DND-41 (cell line): Measurements from ENCODE around the gene DAGLA.
"Not testable (repeated sequence)": the region's sequence is repeated elsewhere in the genome, so short reads cannot be mapped to it uniquely, and the experiment has no call there.

Experiments used
- ATAC-seq: fragments of 200-7000 bp; cut with Tn5 transposase; 3 replicates; pipeline ENCODE4 v1.9.1; 2021; ENCODE audit warnings: low read depth; ENCODE audit not compliant: insufficient read depth
- DNase-seq: peaks from one replicate; pipeline ENCODE4 v3.0.0-alpha.2; 2020
- H2AFZ ChIP-seq: 2 replicates; pipeline ENCODE4 v1.6.0; 2012; ENCODE audit warnings: low read depth, low read length
- H3K27ac ChIP-seq: 2 replicates; pipeline ENCODE4 v1.5.1; 2012; ENCODE audit warnings: low read length, inconsistent platforms
- H3K27me3 ChIP-seq: fragments of 200-600 bp; sonication (generic); 2 replicates; pipeline ENCODE4 v1.6.0; 2012; ENCODE audit warnings: low read length, mild to moderate bottlenecking, inconsistent platforms; ENCODE audit not compliant: insufficient read depth, poor library complexity
- H3K36me3 ChIP-seq: 2 replicates; pipeline ENCODE4 v1.5.1; 2012; ENCODE audit warnings: low read length, inconsistent platforms; ENCODE audit not compliant: insufficient read depth
- H3K4me1 ChIP-seq: 2 replicates; pipeline ENCODE4 v1.5.1; 2012; ENCODE audit warnings: mild to moderate bottlenecking, low read length; ENCODE audit not compliant: insufficient read depth
- H3K4me2 ChIP-seq: 2 replicates; pipeline ENCODE4 v1.6.0; 2012; ENCODE audit warnings: mild to moderate bottlenecking, moderate library complexity, low read length, inconsistent platforms; ENCODE audit not compliant: insufficient read depth
- H3K4me3 ChIP-seq, 2 experiments: fragments of 200-600 bp in 1 of 2; shearing (Covaris generic) in 1 of 2; 2 replicates each; pipeline ENCODE4 v1.5.1; 2012 to 2016; ENCODE audit warnings: inconsistent platforms in 2 of 2, low read length in 2 of 2, mild to moderate bottlenecking in 2 of 2, low read depth in 1 of 2, moderate library complexity in 1 of 2
- H3K79me2 ChIP-seq: 2 replicates; pipeline ENCODE4 v1.6.0; 2012; ENCODE audit warnings: low read length, inconsistent platforms; ENCODE audit not compliant: insufficient read depth
- H3K9ac ChIP-seq: 2 replicates; pipeline ENCODE4 v1.6.0; 2012; ENCODE audit warnings: low read depth, mild to moderate bottlenecking, inconsistent platforms, low read length, moderate library complexity
- H3K9me3 ChIP-seq: 2 replicates; pipeline ENCODE4 v1.5.1; 2012; ENCODE audit warnings: low read length, moderate library complexity, mild to moderate bottlenecking, inconsistent platforms; ENCODE audit not compliant: insufficient read depth, severe bottlenecking
- H4K20me1 ChIP-seq: 2 replicates; pipeline ENCODE4 v1.6.0; 2012; ENCODE audit warnings: low read length; ENCODE audit not compliant: insufficient read depth
- EZH2 ChIP-seq: IDR thresholded peaks from 3 replicates; pipeline ENCODE4 v1.6.1; 2012; ENCODE audit warnings: borderline replicate concordance, low read depth, mild to moderate bottlenecking, moderate library complexity, low read length, inconsistent platforms; ENCODE audit not compliant: severe bottlenecking
- TF ChIP-seq, protein P1 (sequence below): IDR thresholded peaks from 2 replicates; pipeline ENCODE4 v1.5.1; 2012; ENCODE audit warnings: borderline replicate concordance, low read length, moderate library complexity, mild to moderate bottlenecking; ENCODE audit not compliant: poor library complexity, severe bottlenecking; ENCODE audit errors: extremely low read depth

DAGLA gene

DNA sequence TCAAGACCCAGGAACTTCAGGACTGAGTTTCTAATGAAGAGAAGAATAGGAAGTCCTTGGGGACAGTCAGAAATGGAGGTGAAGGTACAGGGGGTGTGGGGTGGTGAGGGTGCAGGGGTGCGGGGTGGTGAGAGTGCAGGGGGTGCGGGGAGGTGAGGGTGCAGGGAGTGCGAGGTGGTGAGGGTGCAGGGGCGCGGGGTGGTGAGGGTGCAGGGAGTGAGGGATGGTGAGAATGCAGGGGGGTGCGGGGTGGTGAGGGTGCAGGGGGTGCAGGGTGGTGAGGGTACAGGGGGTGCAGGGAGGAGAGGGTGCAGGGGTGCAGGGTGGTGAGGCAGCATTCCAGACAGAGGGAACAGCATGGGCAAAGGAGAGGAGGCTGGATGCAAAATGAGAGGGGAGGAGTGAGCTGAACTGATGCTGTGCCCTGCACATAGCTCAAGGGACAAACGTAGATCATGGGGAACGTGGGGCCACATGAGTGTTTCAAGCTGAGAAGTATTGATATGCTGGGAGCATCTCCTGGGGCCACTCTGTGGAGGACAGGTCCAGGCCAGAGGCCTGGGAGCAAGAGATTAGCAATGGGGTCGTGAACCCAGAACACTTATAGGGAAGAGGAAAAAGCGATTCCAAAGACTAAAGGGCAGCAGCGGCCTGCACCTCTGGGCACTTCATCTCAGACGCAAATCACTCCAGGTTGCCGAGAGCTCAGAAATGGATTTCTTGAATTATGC lies 23.7 kb upstream of the DAGLA start:
- no peak overlapping the region for H3K4me2 ChIP-seq
- no peak overlapping the region for H2AFZ ChIP-seq
- H3K36me3 ChIP-seq: no peaks in the 10 kb centered on the region
- TF ChIP-seq, protein P1, sequence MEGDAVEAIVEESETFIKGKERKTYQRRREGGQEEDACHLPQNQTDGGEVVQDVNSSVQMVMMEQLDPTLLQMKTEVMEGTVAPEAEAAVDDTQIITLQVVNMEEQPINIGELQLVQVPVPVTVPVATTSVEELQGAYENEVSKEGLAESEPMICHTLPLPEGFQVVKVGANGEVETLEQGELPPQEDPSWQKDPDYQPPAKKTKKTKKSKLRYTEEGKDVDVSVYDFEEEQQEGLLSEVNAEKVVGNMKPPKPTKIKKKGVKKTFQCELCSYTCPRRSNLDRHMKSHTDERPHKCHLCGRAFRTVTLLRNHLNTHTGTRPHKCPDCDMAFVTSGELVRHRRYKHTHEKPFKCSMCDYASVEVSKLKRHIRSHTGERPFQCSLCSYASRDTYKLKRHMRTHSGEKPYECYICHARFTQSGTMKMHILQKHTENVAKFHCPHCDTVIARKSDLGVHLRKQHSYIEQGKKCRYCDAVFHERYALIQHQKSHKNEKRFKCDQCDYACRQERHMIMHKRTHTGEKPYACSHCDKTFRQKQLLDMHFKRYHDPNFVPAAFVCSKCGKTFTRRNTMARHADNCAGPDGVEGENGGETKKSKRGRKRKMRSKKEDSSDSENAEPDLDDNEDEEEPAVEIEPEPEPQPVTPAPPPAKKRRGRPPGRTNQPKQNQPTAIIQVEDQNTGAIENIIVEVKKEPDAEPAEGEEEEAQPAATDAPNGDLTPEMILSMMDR: no peak
- no peak for TF ChIP-seq EZH2
- H3K4me1 ChIP-seq: no peaks in the 10 kb centered on the region
- no peaks in the 10 kb centered on the region for H4K20me1 ChIP-seq
- no peaks in the 10 kb centered on the region for H3K79me2 ChIP-seq
- DNase-seq: no peak
- no peaks in the 10 kb centered on the region for H3K9me3 ChIP-seq
- no peak for ATAC-seq
- H3K4me3 ChIP-seq: no peak overlapping the region
- H3K9ac ChIP-seq: no peak overlapping the region
- no peak overlapping the region for H3K27ac ChIP-seq
- H3K27me3 ChIP-seq: no peaks in the 10 kb centered on the region

DNA sequence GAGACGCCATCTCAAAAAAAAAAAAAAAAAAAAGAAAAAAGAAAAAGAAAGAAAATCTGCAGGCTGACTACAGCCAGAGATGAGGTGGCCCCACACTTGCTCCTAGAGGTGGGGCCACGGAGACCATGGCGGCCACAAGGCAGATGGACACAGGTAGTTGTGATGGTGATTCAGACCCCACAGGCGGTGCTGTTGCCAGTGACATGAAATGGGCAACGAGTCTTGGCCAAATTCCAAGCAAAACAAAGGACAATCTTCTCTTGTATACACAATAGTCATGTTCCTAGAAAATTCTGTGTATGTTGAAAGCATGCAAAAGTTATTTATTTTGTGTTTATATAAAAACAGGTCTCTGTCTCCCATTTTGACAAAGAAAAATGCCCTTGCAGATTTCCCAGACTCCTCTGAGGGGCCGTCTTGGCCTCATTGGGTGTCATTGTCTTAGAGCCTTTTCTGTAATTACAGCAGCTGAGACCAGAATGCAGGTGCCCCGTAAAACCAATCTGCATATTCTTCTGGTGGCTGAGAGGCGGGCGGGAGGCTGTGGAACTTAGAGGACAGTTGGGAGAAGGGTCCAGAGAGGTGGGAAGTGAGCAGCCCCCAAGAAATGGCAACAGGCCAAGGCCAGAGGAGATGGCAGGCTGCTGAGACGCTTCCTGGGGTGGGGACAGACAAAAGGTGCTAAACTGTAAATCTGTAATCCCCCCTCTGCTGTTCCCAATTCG lies 22.5 kb upstream of the DAGLA start:
- Histone ChIP-seq H4K20me1 (no peaks in the 10 kb centered on the region), H3K4me1 (no peaks in the 10 kb centered on the region), H3K4me3 (no peak overlapping the region), H3K9me3 (no peaks in the 10 kb centered on the region), H3K27me3 (no peaks in the 10 kb centered on the region), H3K27ac (no peak overlapping the region), H2AFZ (no peak overlapping the region), H3K79me2 (no peaks in the 10 kb centered on the region), H3K36me3 (no peaks in the 10 kb centered on the region), H3K9ac (no peak overlapping the region), H3K4me2 (no peak overlapping the region)
- ATAC-seq (no peak), DNase-seq (no peak)
- TF ChIP-seq EZH2: no peak

DNA sequence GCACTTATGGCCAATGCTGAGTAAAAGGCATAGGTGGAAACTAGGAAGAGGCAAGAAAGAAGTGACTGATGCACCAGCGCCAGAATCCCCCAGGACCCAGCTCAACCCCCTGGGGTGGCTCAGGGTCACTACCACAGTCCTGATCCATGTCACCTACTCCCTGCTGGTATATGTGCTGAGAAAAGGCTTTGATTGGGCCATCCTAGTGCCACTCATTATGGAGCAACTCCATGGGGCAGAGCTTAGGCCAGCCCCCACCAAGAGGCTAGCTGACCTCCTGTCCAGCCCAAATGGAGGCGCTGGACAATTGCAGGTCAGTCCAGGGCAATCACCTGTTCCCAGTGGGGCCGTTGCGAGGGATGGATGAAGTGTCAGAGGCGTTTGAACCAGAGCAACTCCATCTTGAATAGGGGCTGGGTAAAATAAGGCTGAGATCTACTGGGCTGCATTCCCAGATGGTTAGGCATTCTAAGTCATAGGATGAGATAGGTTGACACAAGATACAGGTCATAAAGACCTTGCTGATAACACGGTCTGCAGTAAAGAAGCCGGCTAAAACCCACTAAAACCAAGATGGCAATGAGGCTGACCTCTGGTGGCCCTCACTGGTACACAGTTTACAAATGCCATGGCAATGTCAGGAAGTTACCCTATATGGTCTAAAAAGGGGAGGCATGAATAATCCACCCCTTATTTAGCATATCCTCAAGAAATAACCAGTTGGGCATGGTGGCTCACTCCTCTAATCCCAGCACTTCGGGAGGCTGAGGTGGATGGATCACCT lies 20.6 kb upstream of the DAGLA start:
- H3K9ac ChIP-seq: no peak overlapping the region
- TF ChIP-seq, protein P1: no peak
- TF ChIP-seq EZH2: no peak
- no peaks in the 10 kb centered on the region for H3K4me1 ChIP-seq
- H3K9me3 ChIP-seq: no peaks in the 10 kb centered on the region
- no peaks in the 10 kb centered on the region for H3K36me3 ChIP-seq
- H3K4me2 ChIP-seq: no peak overlapping the region
- no peaks in the 10 kb centered on the region for H3K27me3 ChIP-seq
- DNase-seq: no peak
- no peak for ATAC-seq
- no peaks in the 10 kb centered on the region for H3K79me2 ChIP-seq
- no peak overlapping the region for H3K4me3 ChIP-seq
- no peak overlapping the region for H2AFZ ChIP-seq
- H3K27ac ChIP-seq: no peak overlapping the region
- H4K20me1 ChIP-seq: no peaks in the 10 kb centered on the region

- DNase-seq, H2AFZ ChIP-seq, H3K36me3 ChIP-seq, H3K4me3 ChIP-seq, H3K4me2 ChIP-seq, H3K27me3 ChIP-seq, H3K9me3 ChIP-seq, H3K79me2 ChIP-seq, H3K9ac ChIP-seq, H3K4me1 ChIP-seq, ATAC-seq, H3K27ac ChIP-seq, H4K20me1 ChIP-seq: not testable (repeated sequence)
Measured at GRCh38 chr11:61660997-61661396, 19.2 kb upstream of the DAGLA start.
